ENCODE measurements around the gene SAMD11.
A peak's percentile ranks its signal among the peaks of the same experiment; 100 is the strongest.
"Not testable (repeated sequence)": the region's sequence is repeated elsewhere in the genome, so short reads cannot be mapped to it uniquely, and the experiment has no call there.

SAMD11 gene, protein sequence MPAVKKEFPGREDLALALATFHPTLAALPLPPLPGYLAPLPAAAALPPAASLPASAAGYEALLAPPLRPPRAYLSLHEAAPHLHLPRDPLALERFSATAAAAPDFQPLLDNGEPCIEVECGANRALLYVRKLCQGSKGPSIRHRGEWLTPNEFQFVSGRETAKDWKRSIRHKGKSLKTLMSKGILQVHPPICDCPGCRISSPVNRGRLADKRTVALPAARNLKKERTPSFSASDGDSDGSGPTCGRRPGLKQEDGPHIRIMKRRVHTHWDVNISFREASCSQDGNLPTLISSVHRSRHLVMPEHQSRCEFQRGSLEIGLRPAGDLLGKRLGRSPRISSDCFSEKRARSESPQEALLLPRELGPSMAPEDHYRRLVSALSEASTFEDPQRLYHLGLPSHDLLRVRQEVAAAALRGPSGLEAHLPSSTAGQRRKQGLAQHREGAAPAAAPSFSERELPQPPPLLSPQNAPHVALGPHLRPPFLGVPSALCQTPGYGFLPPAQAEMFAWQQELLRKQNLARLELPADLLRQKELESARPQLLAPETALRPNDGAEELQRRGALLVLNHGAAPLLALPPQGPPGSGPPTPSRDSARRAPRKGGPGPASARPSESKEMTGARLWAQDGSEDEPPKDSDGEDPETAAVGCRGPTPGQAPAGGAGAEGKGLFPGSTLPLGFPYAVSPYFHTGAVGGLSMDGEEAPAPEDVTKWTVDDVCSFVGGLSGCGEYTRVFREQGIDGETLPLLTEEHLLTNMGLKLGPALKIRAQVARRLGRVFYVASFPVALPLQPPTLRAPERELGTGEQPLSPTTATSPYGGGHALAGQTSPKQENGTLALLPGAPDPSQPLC

DNA sequence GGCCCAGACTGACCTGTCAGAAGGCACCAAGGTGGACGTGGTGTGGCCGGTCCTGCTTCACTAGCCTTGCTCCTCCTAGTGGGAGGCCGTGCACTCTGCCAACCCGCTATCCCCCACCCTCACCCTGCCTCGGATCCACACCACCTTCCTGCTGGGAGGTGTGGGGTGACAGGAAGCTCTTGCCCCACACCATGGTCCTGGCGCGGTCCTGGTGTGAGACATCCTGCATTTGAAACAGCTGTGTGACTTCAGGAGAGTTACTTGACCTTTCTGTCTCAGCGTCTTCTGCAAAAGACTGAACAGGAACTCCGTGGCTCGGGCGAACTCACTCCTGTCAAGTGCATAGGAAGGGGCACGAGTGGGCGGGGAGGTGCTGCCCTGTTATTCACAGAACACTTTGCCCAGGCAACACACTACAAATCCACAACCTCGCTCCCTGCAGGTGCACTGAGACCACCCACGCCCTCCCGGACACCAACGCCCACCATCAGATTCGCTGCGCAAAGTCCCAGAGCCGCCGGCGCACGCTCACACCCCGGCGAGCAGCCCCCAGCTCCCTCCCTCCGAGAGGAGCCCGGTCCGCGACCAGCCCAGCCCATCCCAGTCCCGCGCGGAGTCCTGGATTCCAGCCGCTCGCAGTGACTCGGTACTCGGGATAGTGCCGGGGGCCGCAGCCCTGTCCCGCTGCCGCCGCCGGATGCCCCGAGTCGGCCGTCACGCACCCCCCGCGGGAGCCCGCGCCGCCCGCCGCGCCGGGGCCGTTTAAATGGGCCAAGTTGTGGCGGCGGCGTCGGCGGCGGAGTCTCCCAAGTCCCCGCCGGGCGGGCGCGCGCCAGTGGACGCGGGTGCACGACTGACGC lies at the start of gene SAMD11:
Gene SAMD11 (plus strand): TSS at position 793 of the 860 bp plus-strand sequence. CDS start 509 bp downstream, outside the sequence.
- peak; percentile 68 for DNase-seq

DNA sequence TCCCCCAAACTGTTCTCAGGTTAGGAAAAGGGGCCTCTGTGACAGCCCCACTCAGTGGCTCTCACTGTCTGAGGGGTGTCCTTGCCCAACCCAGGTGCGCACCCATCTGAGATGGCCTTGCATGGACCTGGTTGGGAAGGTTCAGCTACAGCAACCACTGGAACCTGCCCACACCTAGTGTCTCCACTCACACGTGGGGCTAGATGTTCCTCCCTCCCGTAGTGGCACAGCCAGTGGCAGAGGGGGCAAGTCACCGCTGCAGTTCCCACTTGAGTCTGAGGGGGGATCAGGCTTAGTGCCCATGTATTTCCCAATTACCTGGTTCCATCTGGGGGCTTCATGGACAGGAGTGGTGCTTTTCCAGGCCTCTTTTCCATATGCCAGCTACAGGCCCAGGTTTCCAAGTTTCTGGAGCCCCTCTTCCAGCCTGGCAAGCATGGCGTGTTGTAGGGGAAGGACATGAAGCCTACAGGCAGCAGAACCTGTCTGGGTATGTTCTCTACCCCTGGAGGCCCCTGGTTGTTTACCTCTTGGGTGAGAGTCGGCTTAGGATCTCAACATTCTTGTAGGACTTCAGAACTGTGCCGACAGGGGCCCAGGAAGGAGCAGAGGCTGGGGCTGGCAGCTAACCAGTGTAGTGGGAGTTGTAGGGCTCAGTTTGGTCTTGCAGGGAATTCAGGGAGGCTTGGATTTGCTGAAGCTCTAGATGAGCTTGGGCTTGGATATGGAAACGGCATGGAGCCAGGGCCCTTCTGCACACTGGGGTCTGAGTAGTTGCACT lies 47.1 kb upstream of the SAMD11 start:
- DNase-seq: not testable (repeated sequence)

DNA sequence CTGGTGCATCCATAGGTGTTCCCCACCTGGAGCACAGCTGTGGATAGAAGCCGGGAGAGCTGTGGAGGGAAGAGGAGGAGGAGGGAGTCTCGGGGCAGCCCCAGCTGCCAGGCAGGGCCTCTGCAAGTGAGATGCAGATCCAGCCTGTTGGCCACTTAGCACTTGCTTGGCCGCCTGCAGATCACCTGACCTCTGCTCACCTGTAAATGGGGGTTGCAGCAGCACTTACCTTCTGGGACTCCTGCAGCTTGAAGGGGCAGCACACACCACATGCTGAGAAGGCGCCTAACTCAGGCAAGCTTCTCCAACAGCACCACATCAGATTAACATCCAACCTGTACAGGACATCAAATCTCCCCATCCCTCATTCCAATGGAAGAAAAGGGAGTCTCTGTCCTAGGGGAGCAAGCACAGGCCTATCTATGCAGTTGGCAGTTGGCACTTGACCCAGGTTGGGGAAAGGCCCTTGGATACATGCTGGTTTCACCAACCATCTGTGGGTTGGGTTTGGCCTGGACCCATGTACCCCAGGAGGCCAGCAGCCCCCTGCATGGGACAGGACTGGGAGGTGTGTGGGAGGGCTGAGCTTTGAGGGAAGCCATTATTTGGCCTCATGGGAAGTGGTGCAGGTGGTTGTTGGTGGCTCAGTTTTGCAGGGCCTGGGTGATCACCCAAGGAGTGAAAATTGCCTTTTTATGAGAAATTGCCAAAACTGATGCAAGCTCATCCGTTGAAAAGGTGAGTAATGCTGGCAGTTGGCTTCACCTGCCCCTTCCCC lies 46.3 kb upstream of the SAMD11 start:
- not testable (repeated sequence) for DNase-seq

DNA sequence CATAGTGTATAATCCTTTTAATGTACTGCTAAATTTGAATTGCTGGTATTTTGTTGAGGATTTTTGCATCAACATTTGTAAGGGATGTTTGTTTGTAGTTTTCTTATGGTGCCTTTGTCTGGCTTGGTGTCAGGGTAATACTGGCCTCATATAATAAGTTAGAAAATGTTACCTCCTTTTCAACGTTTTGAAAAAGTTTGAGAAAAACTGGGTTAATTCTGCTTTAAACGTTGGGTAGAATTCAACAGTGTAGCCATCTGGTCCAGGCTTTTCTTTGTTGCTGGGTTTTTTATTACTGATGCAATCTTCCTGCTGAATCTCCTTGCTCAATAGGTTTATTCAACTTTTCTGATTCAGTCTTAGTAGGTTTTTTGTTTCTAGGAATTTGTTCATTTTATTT lies 43.2 kb upstream of the SAMD11 start:
- DNase-seq: not testable (repeated sequence)

DNA sequence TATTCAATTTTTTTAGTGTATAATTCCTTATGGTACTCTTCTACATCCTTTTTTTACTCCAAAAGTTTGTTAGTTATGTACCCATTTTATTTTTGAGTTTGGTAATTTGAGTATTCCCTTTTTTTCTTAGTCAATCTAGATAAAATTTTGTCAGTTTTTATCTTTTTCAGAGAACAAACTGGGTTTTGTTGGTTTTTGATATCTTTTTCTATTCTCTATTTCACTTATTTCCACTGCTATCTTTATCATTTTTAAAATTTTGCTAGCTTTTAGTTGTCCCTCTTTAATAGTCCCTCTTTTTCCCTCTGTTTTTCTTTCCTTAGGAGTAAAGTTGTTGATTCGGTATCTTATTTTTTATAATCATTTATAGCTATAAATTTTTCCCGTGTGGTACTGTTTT lies 42.8 kb upstream of the SAMD11 start:
- not testable (repeated sequence) for DNase-seq

DNA sequence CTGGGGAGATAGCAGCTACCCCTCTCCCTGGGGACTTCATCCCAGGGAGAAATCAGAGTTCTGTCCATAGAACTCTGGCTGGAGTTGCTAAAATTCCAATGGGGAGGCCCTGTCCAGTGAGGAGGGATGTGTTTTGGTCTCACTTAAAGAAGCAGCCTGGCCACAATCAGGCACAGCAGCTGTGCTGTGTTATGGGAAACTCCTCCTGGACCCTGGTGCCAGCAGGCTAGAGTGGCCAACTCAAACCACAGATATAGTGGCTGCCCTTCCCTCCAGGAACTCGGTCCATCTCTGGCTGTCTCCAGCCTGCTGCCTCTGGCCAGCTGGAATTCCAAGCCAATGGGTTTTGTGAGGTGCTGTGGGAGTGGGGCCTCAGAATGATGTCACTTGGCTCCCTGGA lies 37.4 kb upstream of the SAMD11 start:
- no peak for DNase-seq

DNA sequence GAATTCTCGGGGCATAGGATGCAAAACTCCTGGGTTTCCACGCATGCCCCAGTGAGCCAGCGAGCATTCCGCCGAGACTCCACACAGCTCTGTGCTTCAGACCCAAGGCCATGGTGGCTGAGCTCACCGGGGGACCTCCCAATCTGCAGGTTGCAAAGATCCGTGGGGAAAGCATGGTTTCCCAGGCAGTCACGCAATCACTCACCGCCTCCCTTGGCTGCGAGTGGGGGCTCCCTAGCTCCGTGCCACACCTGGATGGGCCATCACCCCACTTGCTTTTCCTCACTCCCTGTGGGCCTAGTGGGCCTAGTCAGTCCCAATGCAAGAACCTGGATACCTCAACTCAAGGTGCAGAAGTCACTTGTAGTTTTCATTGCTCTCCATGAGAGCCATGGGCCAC lies 37.0 kb upstream of the SAMD11 start:
- DNase-seq: no peak

DNA sequence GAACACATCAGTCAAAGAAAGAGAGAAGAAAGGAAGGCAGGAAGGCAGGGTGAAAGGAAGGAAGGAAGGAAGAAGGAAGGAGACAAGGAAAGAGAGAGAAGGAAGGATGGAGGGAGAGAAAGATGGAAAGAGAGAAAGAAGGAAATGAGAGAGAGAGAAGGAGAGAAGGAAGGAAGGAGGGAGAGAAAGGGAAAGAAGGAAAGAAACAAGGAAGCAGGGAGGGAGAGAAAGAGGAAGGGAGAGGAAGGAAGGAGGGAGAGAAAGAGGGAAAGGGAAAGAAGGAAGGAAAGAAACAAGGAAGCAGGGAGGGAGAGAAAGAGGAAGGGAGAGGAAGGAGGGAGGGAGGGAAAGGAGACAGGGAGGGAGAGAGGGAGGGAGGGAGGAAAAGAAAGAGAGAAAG lies 35.4 kb upstream of the SAMD11 start:
- DNase-seq: no peak

DNA sequence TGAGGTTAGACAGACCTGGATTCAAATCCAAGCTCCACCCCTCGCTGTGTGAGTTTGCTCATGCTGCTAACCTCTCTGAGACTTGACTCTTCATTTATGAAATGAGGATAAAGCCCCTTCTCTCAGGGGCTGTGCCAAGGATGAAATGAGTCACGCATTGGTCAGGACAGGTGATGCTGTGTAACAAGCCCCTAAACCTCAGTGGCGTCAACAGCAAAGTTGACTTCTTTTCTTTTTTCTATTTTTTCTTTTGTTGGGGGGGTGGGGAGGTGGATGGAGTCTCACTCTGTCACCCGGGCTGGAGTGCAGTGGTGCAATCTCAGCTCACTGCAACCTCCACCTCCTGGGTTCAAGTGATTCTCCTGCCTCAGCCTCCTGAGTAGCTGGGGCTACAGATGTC lies 33.9 kb upstream of the SAMD11 start:
- not testable (repeated sequence) for DNase-seq

DNA sequence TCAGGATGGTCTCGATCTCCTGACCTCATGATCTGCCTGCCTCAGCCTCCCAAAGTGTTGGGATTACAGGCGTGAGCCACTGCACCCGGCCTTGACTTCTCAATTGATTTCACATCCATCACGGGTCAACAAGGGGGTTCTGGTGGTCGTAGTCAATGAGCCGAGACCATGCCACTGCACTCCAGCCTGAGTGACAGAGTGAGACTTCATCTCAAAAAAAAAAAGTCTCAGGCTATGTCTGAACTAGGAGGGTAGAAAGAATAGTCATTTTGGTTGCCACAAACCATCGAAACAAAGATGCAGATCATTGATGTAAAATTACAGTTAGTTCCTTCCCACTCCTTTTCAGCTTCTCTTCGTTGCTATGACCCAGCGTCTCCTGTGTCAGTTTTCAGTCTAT lies 33.5 kb upstream of the SAMD11 start:
- not testable (repeated sequence) for DNase-seq

DNA sequence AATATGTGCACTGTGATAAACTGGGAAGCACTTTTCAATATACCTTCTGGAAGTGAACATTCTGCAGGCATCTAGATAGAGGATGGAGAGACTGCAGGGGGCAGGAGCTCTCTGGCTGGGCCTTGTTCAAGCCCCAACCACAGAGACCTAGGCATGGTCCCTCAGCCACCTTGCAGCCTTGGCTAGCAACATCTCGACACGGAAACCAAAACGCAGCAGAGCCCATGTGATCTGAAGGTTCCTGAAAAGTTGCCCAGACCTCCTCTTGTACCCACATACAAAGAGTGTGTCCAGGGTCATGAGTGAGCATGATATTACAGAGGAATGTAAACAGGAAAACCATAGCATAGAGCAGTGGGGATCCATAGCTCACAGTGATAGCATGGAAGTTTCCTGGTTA lies 33.1 kb upstream of the SAMD11 start:
- no peak for DNase-seq

DNA sequence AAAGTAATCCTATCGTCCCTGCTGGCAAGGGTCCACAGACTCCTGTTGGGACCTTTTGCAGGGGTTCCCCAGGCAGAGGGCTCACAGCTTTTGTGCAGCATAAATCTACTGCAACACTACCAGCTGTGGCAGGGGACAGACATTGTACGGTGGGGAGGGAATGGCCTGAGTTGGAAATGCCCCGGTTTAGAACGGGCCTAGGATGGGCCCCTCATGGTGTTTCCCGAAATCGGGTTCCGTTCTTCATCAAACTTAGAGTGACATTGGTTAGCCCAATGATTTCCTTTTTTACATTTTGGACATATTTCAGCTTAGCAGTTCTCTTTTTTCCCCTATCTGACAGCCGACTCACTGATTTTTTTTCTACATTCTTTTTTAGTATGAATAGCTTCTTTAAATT lies 26.5 kb upstream of the SAMD11 start:
- no peak for DNase-seq

DNA sequence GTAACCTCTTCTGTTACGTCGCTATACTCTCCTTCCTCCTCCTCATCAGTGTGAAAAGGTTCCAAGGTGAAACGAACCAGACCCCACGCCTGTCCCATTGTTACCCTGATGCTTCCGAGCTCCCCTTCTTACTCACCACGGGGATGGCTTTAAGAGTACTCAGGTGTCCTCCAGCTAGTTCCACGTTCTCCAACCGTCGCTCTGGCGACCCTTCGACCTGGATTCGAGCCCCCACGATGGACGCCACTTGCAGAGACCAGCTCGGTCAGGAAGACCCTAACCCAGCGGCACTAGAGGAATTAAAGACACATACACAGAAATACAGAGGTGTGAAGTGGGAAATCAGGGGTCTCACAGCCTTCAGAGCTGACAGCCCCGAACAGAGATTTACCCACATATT lies 25.8 kb upstream of the SAMD11 start:
- DNase-seq: not testable (repeated sequence)

DNA sequence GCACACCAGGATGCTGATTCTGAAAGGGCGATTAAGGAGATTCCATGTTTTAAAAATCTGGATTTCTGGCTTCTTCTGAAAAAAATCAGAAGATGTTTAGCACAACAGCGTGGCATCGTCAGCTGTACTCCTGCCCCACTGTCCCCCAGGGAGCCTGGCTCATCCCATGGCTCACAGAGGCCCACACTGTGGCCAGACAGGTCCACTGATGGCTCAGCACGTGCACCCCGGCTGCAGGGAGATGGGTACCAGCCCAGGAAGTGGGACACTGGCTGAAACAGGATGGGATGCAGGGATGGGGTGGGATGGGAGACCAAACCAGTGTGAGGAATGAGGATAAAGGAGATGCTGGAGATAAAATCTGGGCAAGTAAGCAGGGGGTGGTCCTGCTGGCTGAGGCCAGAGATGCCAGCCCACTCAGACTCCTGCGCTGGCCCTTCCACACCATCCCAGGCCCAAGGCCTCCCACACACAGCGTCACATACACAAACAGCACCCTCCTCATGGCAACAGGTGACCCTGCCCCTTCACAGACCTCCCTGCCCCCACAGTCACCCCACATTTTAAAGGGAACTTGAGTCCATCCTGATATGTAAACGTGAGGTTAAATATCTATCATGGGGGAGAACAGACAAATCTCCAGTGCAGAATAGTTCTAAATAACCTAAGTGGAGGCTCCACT lies 23.9 kb upstream of the SAMD11 start:
- DNase-seq: no peak

DNA sequence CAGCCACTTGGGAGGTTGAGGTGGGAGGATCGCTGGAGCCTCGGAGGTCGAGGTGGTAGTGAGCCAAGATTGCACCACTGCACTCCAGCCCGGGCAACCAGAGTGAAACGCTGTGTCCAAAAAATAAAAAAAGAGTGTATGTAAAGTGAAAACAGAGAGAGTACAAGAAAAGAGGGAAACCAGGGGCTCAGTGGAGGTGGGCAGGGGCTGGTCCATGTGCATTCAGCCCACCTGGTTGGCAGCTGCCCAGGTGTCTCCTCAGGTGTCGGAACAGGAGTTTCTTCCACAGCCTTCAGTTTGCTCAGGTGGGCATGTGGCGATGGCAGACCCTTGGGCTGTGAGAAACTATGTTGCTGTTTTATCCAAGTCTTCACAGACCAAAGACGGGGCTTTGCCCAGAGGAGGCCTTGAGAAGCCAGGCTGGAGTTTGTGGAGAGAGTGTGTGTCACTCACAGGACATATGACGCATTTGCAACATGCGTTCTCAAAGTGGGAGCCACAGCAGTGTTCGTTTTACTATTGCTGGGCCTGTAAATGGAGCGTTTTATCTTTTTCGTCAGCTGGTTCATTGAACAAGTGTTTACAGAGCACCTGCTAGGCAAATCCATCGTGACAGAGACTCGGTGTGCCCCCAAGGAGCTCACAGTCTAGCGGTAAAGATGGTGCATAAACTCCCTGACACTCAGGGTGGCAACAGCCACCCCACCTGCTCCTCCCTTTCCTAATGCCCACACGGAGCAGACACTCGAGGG lies 22.4 kb upstream of the SAMD11 start:
- DNase-seq: no peak

DNA sequence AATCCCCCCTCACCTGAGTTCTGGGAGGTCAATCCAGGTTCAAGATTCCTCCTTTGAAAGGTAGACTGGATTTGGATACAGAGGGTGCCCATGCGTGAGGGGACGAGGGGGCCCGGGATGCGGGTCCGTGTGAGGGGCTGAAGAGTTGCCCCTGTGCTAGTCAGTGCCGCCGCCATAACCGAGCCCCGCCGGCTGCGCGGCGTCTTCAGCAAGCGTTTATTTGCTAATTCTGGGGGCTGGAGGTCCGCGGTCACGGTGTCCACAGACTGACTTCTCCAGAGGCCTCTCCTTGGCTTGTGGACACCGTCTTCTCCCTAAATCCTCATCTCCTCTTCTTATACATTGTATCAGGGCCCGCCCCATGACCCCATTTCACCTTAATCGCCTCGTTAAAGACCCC lies 20.9 kb upstream of the SAMD11 start:
- no peak for DNase-seq

DNA sequence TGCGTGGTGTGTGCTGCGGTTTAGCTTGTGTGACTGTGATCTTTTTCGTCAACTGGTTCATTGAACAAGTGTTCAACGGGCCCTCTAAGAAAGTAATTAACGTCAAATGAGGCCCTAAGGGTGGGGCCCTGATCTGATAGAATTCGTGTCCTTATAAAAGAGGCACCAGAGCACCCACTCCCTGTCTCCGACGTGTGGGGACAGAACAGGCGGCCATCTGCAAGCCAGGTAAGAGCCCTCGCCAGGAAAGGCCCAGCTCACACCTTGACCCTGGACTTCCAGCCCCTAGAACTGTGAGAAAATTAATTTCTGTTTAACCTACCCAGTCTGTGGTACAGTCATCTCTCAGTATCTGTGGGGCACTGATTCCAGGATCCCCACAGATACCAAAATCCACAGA lies 20.4 kb upstream of the SAMD11 start:
- DNase-seq: no peak

DNA sequence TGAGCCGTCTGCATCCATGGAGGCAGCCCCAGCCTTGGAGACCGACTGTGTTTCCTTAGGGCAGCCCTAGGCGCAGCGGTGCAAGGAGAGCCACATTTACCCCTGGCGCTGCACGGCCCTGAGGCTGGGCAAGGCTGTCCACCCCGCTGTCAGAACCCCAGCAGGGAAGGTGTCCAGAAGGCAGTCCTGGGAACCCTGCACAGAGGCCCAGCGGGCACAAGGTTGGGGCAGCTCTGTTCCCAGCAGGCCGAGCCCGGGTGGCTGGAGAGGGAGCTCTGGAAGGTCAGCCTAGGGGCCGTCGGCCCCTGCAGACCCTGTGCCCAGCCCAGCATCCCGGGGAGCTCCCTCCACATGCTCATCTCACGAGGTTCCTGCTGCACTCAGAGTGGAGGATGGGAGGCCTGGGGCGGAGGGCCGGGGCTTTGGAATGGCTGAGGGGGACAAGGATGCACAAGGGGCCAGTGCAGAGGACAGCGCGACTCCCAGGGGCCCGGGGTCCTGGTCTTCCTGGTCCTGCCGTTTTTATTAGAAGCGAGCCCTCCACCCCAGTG lies 19.9 kb upstream of the SAMD11 start:
- DNase-seq: no peak

DNA sequence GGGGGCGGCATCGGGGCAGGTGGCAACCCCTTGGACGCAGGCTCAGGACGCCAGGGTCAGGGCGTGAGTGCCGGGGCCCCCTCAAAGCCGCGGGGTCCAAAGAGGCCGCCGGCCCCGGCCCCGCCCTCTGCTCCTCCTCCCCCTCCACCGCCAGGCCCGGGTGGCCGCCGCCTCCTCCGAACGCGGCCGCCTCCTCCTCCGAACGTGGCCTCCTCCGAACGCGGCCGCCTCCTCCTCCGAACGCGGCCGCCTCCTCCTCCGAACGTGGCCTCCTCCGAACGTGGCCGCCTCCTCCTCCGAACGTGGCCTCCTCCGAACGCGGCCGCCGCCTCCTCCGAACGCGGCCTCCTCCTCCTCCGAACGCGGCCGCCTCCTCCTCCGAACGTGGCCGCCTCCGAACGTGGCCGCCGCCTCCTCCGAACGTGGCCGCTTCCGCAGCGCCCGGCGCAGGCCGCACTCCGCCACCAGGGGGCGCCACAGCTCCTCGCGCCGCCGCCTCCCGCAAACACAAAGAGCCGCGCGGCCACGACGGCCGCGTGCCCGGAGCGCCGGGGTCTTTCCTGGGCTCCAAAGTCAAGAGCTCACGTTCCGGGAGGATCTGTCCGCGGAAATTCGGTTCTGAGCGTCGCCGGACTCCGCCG lies 19.3 kb upstream of the SAMD11 start:
- DNase-seq: peak; percentile 70
